Sigmoid colon (tissue), 3 donors: ENCODE results near the gene RPS6KA5.

Experiments
- POLR2A ChIP-seq, 2 donors: fragments of 450-650 bp; IDR thresholded peaks; one replicate each; pipeline ENCODE4 v1.6.1; 2016; ENCODE audit warnings: antibody characterized with exemption in 2 of 2, mild to moderate bottlenecking in 2 of 2, moderate library complexity in 2 of 2
- TF ChIP-seq, protein P1 (sequence below), 4 experiments: fragments of 450-650 bp in 3 of 4; fragments of 200-600 bp in 1 of 4; IDR thresholded peaks; one replicate each; pipeline ENCODE4 v1.5.1; 2016 to 2019; ENCODE audit warnings: antibody characterized with exemption in 4 of 4, mild to moderate bottlenecking in 3 of 4, moderate library complexity in 2 of 4

DNA sequence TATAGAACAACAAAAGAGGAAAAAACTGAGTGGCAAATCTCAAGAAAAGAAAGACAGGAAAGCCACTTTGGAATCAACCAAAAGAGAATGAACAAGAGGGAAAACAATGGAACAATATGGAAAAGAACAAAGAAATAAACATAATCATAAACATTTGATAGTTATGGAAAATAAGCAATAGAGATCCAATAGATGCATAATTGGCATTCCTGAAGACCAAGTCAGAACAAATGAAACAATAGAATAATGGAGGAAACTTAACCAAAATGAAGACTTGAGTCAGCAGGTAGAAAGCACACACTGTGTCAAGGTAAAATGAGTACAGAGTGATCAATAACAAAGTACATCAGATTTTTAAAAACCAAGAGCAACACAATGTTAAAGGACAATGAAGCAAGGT lies 10.1 kb upstream of the RPS6KA5 start:
- TF ChIP-seq, protein P1, sequence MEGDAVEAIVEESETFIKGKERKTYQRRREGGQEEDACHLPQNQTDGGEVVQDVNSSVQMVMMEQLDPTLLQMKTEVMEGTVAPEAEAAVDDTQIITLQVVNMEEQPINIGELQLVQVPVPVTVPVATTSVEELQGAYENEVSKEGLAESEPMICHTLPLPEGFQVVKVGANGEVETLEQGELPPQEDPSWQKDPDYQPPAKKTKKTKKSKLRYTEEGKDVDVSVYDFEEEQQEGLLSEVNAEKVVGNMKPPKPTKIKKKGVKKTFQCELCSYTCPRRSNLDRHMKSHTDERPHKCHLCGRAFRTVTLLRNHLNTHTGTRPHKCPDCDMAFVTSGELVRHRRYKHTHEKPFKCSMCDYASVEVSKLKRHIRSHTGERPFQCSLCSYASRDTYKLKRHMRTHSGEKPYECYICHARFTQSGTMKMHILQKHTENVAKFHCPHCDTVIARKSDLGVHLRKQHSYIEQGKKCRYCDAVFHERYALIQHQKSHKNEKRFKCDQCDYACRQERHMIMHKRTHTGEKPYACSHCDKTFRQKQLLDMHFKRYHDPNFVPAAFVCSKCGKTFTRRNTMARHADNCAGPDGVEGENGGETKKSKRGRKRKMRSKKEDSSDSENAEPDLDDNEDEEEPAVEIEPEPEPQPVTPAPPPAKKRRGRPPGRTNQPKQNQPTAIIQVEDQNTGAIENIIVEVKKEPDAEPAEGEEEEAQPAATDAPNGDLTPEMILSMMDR (IDR thresholded peaks at IDR 0.05) = no peak
- TF ChIP-seq POLR2A (IDR thresholded peaks at IDR 0.05) = no peak
